IMR-90 (cell line): Measurements from ENCODE around the gene TWIST1. TPM values are rescaled to one million over a fixed set of nuclear protein-coding genes. Genes with fewer than 3 reads are reported as not detected.

ENCODE experiments used
- ATAC-seq: fragments of 200-7000 bp; cut with Tn5 transposase; 2 replicates; pipeline ENCODE4 v1.9.1; 2020; ENCODE audit warnings: low read depth, mild to moderate bottlenecking, moderate library complexity
- BruUV-seq: library from RNA; stranded (reverse); fragments of 400-500 nt; replicated peaks from 2 replicates; lab custom pipeline; 2021; lab: Mats Ljungman, UMichigan
- CTCF ChIA-PET: fragments of 300-600 bp; formaldehyde crosslinking; extraction: SDS; loops from one replicate; lab custom pipeline; 2021; ENCODE audit warnings: antibody characterized with exemption; lab: Yijun Ruan, JAX
- POLR2A ChIA-PET: fragments of 300-600 bp; sonication (Branson Sonifier 250); formaldehyde crosslinking; loops from one replicate; lab custom pipeline; 2022; ENCODE audit warnings: antibody characterized with exemption; ENCODE audit not compliant: unreplicated experiment; lab: Charles Lee
- DNase-seq: peaks from one replicate; pipeline ENCODE4 v3.0.0; 2013
- H2AFZ ChIP-seq: replicated peaks from 2 replicates; pipeline ENCODE3; 2013; ENCODE audit warnings: low read length, mild to moderate bottlenecking; ENCODE audit not compliant: poor library complexity
- H2AK5ac ChIP-seq: 2 replicates; pipeline ENCODE4 v1.6.1; 2013; ENCODE audit warnings: low read depth, low read length, inconsistent platforms
- H2AK9ac ChIP-seq: replicated peaks from 2 replicates; pipeline ENCODE3; 2013; ENCODE audit warnings: mild to moderate bottlenecking, low read depth, low read length, moderate library complexity; ENCODE audit not compliant: poor library complexity
- H2BK120ac ChIP-seq: 2 replicates; pipeline ENCODE4 v1.6.1; 2013; ENCODE audit warnings: low read depth, low read length, inconsistent platforms
- H2BK15ac ChIP-seq: 3 replicates; pipeline ENCODE4 v1.6.1; 2013; ENCODE audit warnings: low read depth, low read length, inconsistent platforms
- H2BK20ac ChIP-seq: 2 replicates; pipeline ENCODE4 v1.6.1; 2013; ENCODE audit warnings: low read depth, mild to moderate bottlenecking, inconsistent platforms, low read length, moderate library complexity
- H2BK5ac ChIP-seq: 2 replicates; pipeline ENCODE4 v1.6.1; 2013; ENCODE audit warnings: mild to moderate bottlenecking, low read depth, low read length, inconsistent platforms; ENCODE audit not compliant: poor library complexity, severe bottlenecking
- H3K14ac ChIP-seq: replicated peaks from 2 replicates; pipeline ENCODE4 v1.6.1; 2013; ENCODE audit warnings: low read depth, low read length, inconsistent platforms
- H3K18ac ChIP-seq: 2 replicates; pipeline ENCODE4 v1.6.1; 2013; ENCODE audit warnings: low read depth, low read length, control low read depth
- H3K23ac ChIP-seq: 2 replicates; pipeline ENCODE4 v1.6.1; 2013; ENCODE audit warnings: low read depth, low read length, inconsistent platforms
- H3K27ac ChIP-seq: 2 replicates; pipeline ENCODE4 v1.5.1; 2013; ENCODE audit warnings: mild to moderate bottlenecking, control low read depth, low read length; ENCODE audit not compliant: insufficient read depth
- H3K27me3 ChIP-seq: 2 replicates; pipeline ENCODE4 v1.6.1; 2013; ENCODE audit warnings: low read length; ENCODE audit not compliant: control insufficient read depth, insufficient read depth
- H3K36me3 ChIP-seq: 2 replicates; pipeline ENCODE4 v1.6.1; 2013; ENCODE audit warnings: low read length, mixed read lengths; ENCODE audit not compliant: control insufficient read depth, insufficient read depth
- H3K4ac ChIP-seq: 2 replicates; pipeline ENCODE4 v1.6.1; 2013; ENCODE audit warnings: low read depth, low read length, inconsistent platforms
- H3K4me1 ChIP-seq: 2 replicates; pipeline ENCODE4 v1.6.1; 2013; ENCODE audit warnings: low read length, mixed read lengths; ENCODE audit not compliant: control insufficient read depth, insufficient read depth
- H3K4me2 ChIP-seq: 2 replicates; pipeline ENCODE4 v1.6.1; 2013; ENCODE audit warnings: low read depth, mild to moderate bottlenecking, control low read depth, low read length, moderate library complexity
- H3K4me3 ChIP-seq: 2 replicates; pipeline ENCODE4 v1.5.1; 2013; ENCODE audit warnings: low read depth, mild to moderate bottlenecking, control low read depth, low read length, moderate library complexity; ENCODE audit not compliant: insufficient read depth
- H3K56ac ChIP-seq: 2 replicates; pipeline ENCODE4 v1.6.1; 2013; ENCODE audit warnings: low read length, inconsistent platforms; ENCODE audit not compliant: insufficient read depth; ENCODE audit errors: extremely low read depth
- H3K79me1 ChIP-seq, 2 experiments: 2 replicates each; pipeline ENCODE4 v1.6.1; 2013; ENCODE audit warnings: low read length in 2 of 2, inconsistent platforms in 1 of 2, low read depth in 1 of 2
- H3K9ac ChIP-seq: 2 replicates; pipeline ENCODE4 v1.6.1; 2013; ENCODE audit warnings: low read depth, low read length, control low read depth
- H3K9me1 ChIP-seq: 2 replicates; pipeline ENCODE4 v1.6.1; 2013; ENCODE audit warnings: low read length, inconsistent platforms; ENCODE audit not compliant: insufficient read depth
- H3K9me3 ChIP-seq: 2 replicates; pipeline ENCODE4 v1.6.1; 2013; ENCODE audit warnings: low read length; ENCODE audit not compliant: control insufficient read depth, insufficient read depth
- H4K20me1 ChIP-seq: 2 replicates; pipeline ENCODE4 v1.6.1; 2013; ENCODE audit warnings: low read length, inconsistent platforms; ENCODE audit not compliant: insufficient read depth
- H4K5ac ChIP-seq: 2 replicates; pipeline ENCODE4 v1.6.1; 2013; ENCODE audit warnings: mild to moderate bottlenecking, low read depth, low read length, control low read depth
- H4K8ac ChIP-seq, 2 experiments: 2 replicates each; pipeline ENCODE4 v1.6.1; 2013; ENCODE audit warnings: low read depth in 2 of 2, low read length in 2 of 2, control low read depth in 1 of 2, inconsistent platforms in 1 of 2
- H4K91ac ChIP-seq: 2 replicates; pipeline ENCODE4 v1.6.1; 2013; ENCODE audit warnings: low read depth, low read length, inconsistent platforms; ENCODE audit not compliant: insufficient read depth
- MAFK ChIP-seq: IDR thresholded peaks from 2 replicates; pipeline ENCODE4 v1.6.1; 2012; ENCODE audit warnings: low read depth, low read length, improper control_type of control experiment
- MAZ ChIP-seq: IDR thresholded peaks from 2 replicates; pipeline ENCODE4 v1.6.1; 2012; ENCODE audit warnings: low read depth, mild to moderate bottlenecking, low read length, improper control_type of control experiment, moderate library complexity, borderline replicate concordance
- MXI1 ChIP-seq: IDR thresholded peaks from 2 replicates; pipeline ENCODE4 v1.6.1; 2012; ENCODE audit warnings: low read depth, mild to moderate bottlenecking, low read length, moderate library complexity, borderline replicate concordance
- POLR2A ChIP-seq: IDR thresholded peaks from 2 replicates; pipeline ENCODE4 v1.6.1; 2012; ENCODE audit warnings: mild to moderate bottlenecking, low read depth, low read length
- SMC3 ChIP-seq: fragments of 150-350 bp; IDR thresholded peaks from 2 replicates; pipeline ENCODE4 v1.6.1; 2016; ENCODE audit warnings: low read depth, mild to moderate bottlenecking, antibody characterized with exemption, low read length, moderate library complexity
- WGBS, 2 experiments: methylation state at CpG; one replicate each; pipeline versions ENCODE4 v1.1.5 to v1.1.7; 2013; ENCODE audit warnings: missing lambda C conversion rate in 2 of 2; ENCODE audit not compliant: insufficient read length in 1 of 2; ENCODE audit errors: extremely low coverage in 2 of 2; 5-methylcytosine and 5-hydroxymethylcytosine counted together
- dilution Hi-C: fragments of 300-500 bp; cut with HindIII; formaldehyde crosslinking; loops from one replicate; pipeline ENCODE4 v1.14.3; 2018; ENCODE audit warnings: low sequenced_read_pairs; ENCODE audit not compliant: unreplicated experiment
- in situ Hi-C: fragments of 300-500 bp; cut with MboI; formaldehyde crosslinking; loops from 3 replicates; pipeline ENCODE4 v1.14.3; 2019; ENCODE audit warnings: low sequenced_read_pairs, inconsistent platforms, mixed read lengths
- intact Hi-C: fragments of 100-400 bp; cut with micrococcal nuclease; formaldehyde crosslinking; loops from 2 replicates; pipeline ENCODE4 v1.10.0; 2022
- polyA plus RNA-seq, 3 experiments: library from polyadenylated mRNA; depleted of rRNA; stranded (reverse); fragments of >200 nt; gene quantifications; 2 replicates each; pipeline ENCODE4 v1.2.3, GENCODE V29; 2012; ENCODE audit warnings: low replicate concordance in 1 of 3
- total RNA-seq: library from RNA; depleted of rRNA; stranded (reverse); fragments of >200 nt; gene quantifications from 2 replicates; pipeline ENCODE4 v1.2.3, GENCODE V29; 2012
- TF ChIP-seq, protein P1 (sequence below): fragments of 150-350 bp; IDR thresholded peaks from 2 replicates; pipeline ENCODE4 v1.6.1; 2017; ENCODE audit warnings: mild to moderate bottlenecking, antibody characterized with exemption, low read length, low read depth
- TF ChIP-seq, protein P2 (sequence below): fragments of 150-350 bp; IDR thresholded peaks from 2 replicates; pipeline ENCODE4 v1.6.1; 2016; ENCODE audit warnings: low read depth, mild to moderate bottlenecking, low read length, moderate library complexity, borderline replicate concordance

TWIST1 gene
- total and polyA plus RNA-seq, 2 of the 4 experiments (the other 2 are of a cell fraction), result 5.4 to 42.3 TPM

DNA sequence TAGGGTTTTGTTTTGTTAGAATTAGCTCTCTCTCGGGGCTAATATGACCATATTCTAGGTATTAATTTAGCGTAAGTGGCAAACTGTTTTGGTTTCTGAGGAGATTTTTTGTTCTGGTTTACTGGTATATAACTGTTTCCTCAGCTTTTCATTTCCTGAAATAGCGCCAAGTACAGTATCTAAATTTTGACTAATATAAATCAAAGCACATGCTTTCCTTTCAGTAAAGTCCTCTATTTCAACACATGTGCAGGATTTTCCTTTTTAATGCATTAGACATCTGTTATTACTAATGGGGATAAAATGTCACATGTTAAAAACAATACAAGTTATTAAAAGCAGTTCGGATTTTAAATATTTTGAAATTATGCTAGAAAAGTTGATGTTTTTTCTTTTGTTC lies 16.4 kb upstream of the TWIST1 start:
- no peak overlapping the region for H3K9ac ChIP-seq
- ATAC-seq, result no peak
- no peaks in the 10 kb centered on the region for H4K20me1 ChIP-seq
- H3K4me1 ChIP-seq, result no peaks in the 10 kb centered on the region
- H4K8ac ChIP-seq, result no peak overlapping the region
- no peak overlapping the region for H2BK120ac ChIP-seq
- no peaks in the 10 kb centered on the region for H3K9me1 ChIP-seq
- dilution Hi-C loops, result no loop called here
- H2AK9ac ChIP-seq, result no peak overlapping the region
- H2BK15ac ChIP-seq, result no peak overlapping the region
- no peak overlapping the region for H3K23ac ChIP-seq
- intact Hi-C loops, result no loop called here
- no peak overlapping the region for H3K4me2 ChIP-seq
- no TSS peak for BruUV-seq
- in situ Hi-C loops, result no loop called here
- H3K27ac ChIP-seq, result no peak overlapping the region
- H2BK5ac ChIP-seq, result no peak overlapping the region
- H3K79me1 ChIP-seq, result no peaks in the 10 kb centered on the region
- H3K56ac ChIP-seq, result no peak overlapping the region
- DNase-seq, result peak; percentile 36
- no peak overlapping the region for H2BK20ac ChIP-seq
- no peaks in the 10 kb centered on the region for H3K9me3 ChIP-seq
- POLR2A ChIA-PET, result no interaction called here
- no peak overlapping the region for H2AK5ac ChIP-seq
- H3K4me3 ChIP-seq, result no peak overlapping the region
- no peak overlapping the region for H3K4ac ChIP-seq
- no peaks in the 10 kb centered on the region for H3K27me3 ChIP-seq
- H3K18ac ChIP-seq, result no peak overlapping the region
- CTCF ChIA-PET, result interaction anchor here (1.8 kb wide), 1 partner anchor 9 kb away, joined by 8 read pairs; no protein-coding TSS in a partner anchor
- no peak overlapping the region for H4K91ac ChIP-seq
- WGBS, 2 experiments, result no CpG with 5 or more reads among the region's 4 CpGs
- H2AFZ ChIP-seq, result no peak overlapping the region
- H4K5ac ChIP-seq, result no peak overlapping the region
- TF ChIP-seq POLR2A (no peak), MAFK (no peak), SMC3 (no peak), MXI1 (no peak), MAZ (no peak)
- TF ChIP-seq, protein P1, sequence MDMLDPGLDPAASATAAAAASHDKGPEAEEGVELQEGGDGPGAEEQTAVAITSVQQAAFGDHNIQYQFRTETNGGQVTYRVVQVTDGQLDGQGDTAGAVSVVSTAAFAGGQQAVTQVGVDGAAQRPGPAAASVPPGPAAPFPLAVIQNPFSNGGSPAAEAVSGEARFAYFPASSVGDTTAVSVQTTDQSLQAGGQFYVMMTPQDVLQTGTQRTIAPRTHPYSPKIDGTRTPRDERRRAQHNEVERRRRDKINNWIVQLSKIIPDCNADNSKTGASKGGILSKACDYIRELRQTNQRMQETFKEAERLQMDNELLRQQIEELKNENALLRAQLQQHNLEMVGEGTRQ, result no peak
- TF ChIP-seq, protein P2, sequence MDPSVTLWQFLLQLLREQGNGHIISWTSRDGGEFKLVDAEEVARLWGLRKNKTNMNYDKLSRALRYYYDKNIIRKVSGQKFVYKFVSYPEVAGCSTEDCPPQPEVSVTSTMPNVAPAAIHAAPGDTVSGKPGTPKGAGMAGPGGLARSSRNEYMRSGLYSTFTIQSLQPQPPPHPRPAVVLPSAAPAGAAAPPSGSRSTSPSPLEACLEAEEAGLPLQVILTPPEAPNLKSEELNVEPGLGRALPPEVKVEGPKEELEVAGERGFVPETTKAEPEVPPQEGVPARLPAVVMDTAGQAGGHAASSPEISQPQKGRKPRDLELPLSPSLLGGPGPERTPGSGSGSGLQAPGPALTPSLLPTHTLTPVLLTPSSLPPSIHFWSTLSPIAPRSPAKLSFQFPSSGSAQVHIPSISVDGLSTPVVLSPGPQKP, result no peak
- no peak overlapping the region for H3K14ac ChIP-seq
- H3K36me3 ChIP-seq, result no peaks in the 10 kb centered on the region
